ENCODE measurements around the gene CCND1. TPM values are rescaled to one million over a fixed set of nuclear protein-coding genes. Genes with fewer than 3 reads are reported as not detected.

The CCND1 gene
- total RNA-seq, 1 donor from 2014 or later, result 10.5 TPM

GRCh38 chr11:69654660-69655478 lies 13.9 kb downstream of the CCND1 start:
- CTCF ChIA-PET, result no interaction called here

GRCh38 chr11:69655479-69656428 lies 14.8 kb downstream of the CCND1 start:
- Mint-ChIP-seq H3K4me3 (no peak overlapping the region), H3K9me3 (no peaks in the 10 kb centered on the region), H3K4me1 (no peaks in the 10 kb centered on the region), H3K27me3 (no peaks in the 10 kb centered on the region), H3K27ac (no peak overlapping the region), H3K36me3 (ENCODE audit: low read depth) (peaks cover 21% of the 10 kb centered on the region)
- CTCF ChIA-PET, result interaction anchor here (0.7 kb wide), 1 partner anchor 264 kb away, joined by 3 read pairs; no protein-coding TSS in a partner anchor
- intact Hi-C loops (cut with micrococcal nuclease), result no loop called here
- POLR2A ChIA-PET, result no interaction called here
- DNase-seq (no peak), ATAC-seq (ENCODE audit: low read depth) (no peak)
- TF ChIP-seq, protein P1, sequence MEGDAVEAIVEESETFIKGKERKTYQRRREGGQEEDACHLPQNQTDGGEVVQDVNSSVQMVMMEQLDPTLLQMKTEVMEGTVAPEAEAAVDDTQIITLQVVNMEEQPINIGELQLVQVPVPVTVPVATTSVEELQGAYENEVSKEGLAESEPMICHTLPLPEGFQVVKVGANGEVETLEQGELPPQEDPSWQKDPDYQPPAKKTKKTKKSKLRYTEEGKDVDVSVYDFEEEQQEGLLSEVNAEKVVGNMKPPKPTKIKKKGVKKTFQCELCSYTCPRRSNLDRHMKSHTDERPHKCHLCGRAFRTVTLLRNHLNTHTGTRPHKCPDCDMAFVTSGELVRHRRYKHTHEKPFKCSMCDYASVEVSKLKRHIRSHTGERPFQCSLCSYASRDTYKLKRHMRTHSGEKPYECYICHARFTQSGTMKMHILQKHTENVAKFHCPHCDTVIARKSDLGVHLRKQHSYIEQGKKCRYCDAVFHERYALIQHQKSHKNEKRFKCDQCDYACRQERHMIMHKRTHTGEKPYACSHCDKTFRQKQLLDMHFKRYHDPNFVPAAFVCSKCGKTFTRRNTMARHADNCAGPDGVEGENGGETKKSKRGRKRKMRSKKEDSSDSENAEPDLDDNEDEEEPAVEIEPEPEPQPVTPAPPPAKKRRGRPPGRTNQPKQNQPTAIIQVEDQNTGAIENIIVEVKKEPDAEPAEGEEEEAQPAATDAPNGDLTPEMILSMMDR (IDR thresholded peaks at IDR 0.05), result no peak

More at GRCh38 chr11:69654660-69655478, 13.9 kb downstream of the CCND1 start:
- ATAC-seq (ENCODE audit: low read depth) (no peak), DNase-seq (no peak)
- Mint-ChIP-seq H3K4me1 (no peaks in the 10 kb centered on the region), H3K27ac (no peak overlapping the region), H3K36me3 (ENCODE audit: low read depth) (peaks cover 19% of the 10 kb centered on the region), H3K9me3 (no peaks in the 10 kb centered on the region), H3K4me3 (no peak overlapping the region), H3K27me3 (no peaks in the 10 kb centered on the region)
- intact Hi-C loops (cut with micrococcal nuclease), result no loop called here
- TF ChIP-seq, protein P1 (IDR thresholded peaks at IDR 0.05), result no peak
- POLR2A ChIA-PET, result no interaction called here

DNA sequence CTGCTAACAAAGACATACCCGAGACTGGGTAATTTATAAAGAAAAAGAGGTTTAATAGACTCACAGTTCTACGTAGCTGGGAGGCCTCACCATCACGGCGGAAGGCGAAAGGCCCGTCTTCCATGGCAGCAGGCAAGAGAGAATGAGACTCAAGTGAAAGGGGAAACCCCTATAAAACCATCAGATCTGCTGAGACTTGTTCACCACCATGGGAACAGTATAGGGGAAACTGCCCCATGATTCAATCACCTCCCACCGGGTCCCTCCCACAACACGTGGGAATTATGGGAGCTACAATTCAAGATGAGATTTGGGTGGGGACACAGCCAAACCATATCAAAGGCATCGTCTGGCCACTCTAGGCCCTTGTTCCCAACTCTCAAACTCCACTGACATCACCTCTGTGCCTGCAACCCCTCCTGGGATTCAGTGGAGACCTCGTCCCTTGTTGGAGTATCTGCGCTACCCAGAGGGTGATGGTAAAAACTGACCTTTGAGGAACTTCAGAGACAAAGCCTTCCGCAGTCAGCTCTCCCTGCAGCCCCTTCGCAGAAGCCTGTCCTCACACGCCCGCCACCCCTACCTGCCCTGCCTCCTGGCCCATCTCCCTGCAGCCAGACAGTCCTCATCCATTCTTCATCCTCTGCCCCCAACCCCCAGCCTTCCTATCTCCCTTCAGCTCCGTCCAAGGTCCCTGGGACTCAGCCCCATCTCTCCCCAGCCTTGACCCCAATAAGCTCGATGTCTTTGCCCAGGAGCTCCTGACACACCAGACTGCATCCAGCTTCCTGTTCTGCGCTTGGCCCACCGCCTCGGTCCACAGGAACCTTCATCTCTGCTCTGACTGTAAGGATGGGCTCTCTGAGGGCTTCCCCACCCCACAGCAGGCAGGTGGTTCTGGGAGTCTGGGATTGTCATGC lies 15.8 kb downstream of the CCND1 start:
- no peak for DNase-seq
- CTCF ChIA-PET, result interaction anchor here (0.7 kb wide), 1 partner anchor 265 kb away, joined by 3 read pairs; no protein-coding TSS in a partner anchor
- TF ChIP-seq, protein P1 (IDR thresholded peaks at IDR 0.05), result no peak
- H3K27me3 Mint-ChIP-seq, result no peaks in the 10 kb centered on the region
- no peak overlapping the region for H3K4me3 Mint-ChIP-seq
- POLR2A ChIA-PET, result no interaction called here
- peaks cover 15% of the 10 kb centered on the region for H3K36me3 Mint-ChIP-seq (ENCODE audit: low read depth)
- no peak overlapping the region for H3K27ac Mint-ChIP-seq
- intact Hi-C loops (cut with micrococcal nuclease), result no loop called here
- no peak for ATAC-seq (ENCODE audit: low read depth)
- no peaks in the 10 kb centered on the region for H3K4me1 Mint-ChIP-seq
- no peaks in the 10 kb centered on the region for H3K9me3 Mint-ChIP-seq

DNA sequence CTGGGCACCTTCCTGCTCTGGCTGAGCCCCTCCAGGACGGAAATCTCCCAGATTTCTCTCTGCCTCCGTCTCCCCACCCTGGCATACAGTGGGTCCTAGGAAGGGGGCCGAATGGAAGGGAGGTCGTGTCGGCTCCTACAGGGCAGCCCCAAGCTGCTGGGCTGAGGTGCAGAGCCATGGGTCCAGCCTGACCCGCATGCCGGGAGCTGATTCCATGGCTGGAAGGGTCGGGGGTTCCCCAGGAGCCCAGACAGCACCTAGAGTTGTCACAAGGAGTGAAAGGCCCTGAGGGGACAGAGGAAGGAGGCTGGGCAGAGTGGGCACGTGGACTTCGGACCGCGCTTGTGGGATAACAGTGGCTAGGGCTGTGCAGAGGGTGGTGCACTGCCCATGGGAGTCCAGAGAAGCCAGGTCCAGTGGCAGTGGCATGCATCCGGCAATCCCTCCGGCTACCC lies 16.5 kb downstream of the CCND1 start:
- H3K4me1 Mint-ChIP-seq, result no peaks in the 10 kb centered on the region
- ATAC-seq (ENCODE audit: low read depth) (no peak), DNase-seq (no peak)
- TF ChIP-seq, protein P1 (IDR thresholded peaks at IDR 0.05), result no peak
- POLR2A ChIA-PET, result no interaction called here
- H3K9me3 Mint-ChIP-seq, result no peaks in the 10 kb centered on the region
- CTCF ChIA-PET, result no interaction called here
- H3K27ac Mint-ChIP-seq, result no peak overlapping the region
- no peaks in the 10 kb centered on the region for H3K27me3 Mint-ChIP-seq
- intact Hi-C loops (cut with micrococcal nuclease), result no loop called here
- H3K4me3 Mint-ChIP-seq, result no peak overlapping the region
- H3K36me3 Mint-ChIP-seq (ENCODE audit: low read depth), result peaks cover 11% of the 10 kb centered on the region

Measured in activated B cell treated with CpG ODN at 0.5 μM for 24 hours (primary cell).